Measurements from ENCODE around the gene FAAP20. TPM values are rescaled to one million over a fixed set of nuclear protein-coding genes. Genes with fewer than 3 reads are reported as not detected.

The FAAP20 gene
- total RNA-seq, 1 experiment from 2014 or later, result 72.1 TPM

- no peak for TF ChIP-seq EZH2 (IDR thresholded peaks at IDR 0.05; ENCODE audit: low read depth)
- TF ChIP-seq, protein P1, sequence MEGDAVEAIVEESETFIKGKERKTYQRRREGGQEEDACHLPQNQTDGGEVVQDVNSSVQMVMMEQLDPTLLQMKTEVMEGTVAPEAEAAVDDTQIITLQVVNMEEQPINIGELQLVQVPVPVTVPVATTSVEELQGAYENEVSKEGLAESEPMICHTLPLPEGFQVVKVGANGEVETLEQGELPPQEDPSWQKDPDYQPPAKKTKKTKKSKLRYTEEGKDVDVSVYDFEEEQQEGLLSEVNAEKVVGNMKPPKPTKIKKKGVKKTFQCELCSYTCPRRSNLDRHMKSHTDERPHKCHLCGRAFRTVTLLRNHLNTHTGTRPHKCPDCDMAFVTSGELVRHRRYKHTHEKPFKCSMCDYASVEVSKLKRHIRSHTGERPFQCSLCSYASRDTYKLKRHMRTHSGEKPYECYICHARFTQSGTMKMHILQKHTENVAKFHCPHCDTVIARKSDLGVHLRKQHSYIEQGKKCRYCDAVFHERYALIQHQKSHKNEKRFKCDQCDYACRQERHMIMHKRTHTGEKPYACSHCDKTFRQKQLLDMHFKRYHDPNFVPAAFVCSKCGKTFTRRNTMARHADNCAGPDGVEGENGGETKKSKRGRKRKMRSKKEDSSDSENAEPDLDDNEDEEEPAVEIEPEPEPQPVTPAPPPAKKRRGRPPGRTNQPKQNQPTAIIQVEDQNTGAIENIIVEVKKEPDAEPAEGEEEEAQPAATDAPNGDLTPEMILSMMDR (conservative IDR thresholded peaks at IDR 0.05), result no peak
- no peaks in the 10 kb centered on the region for H4K20me1 ChIP-seq (ENCODE audit: insufficient read depth)
- no peak overlapping the region for H3K27ac ChIP-seq
- CTCF ChIA-PET, result no interaction called here
- POLR2A ChIA-PET (ENCODE audit: unreplicated experiment), result no interaction called here
- H3F3A ChIP-seq (ENCODE audit: insufficient read depth, low read depth), result peaks cover 3% of the 10 kb centered on the region; the same call in 1 of the 2 replicates
- H3K36me3 ChIP-seq (ENCODE audit: low read depth), result no peaks in the 10 kb centered on the region
- H3K4me3 ChIP-seq, result no peak overlapping the region
- no peak overlapping the region for H3K4me2 ChIP-seq
- no peaks in the 10 kb centered on the region for H3K79me2 ChIP-seq (ENCODE audit: low read depth)
- no peak overlapping the region for H2AFZ ChIP-seq
- intact Hi-C loops (cut with micrococcal nuclease; ENCODE audit: unreplicated experiment), result no loop called here
- no peaks in the 10 kb centered on the region for H3K4me1 ChIP-seq (replicated peaks; ENCODE audit: insufficient read depth)
- H3K27me3 ChIP-seq (ENCODE audit: insufficient read depth, low read depth), result no peaks in the 10 kb centered on the region
- BruUV-seq (replicated peaks), result no TSS peak
- no peaks in the 10 kb centered on the region for H3K9me3 ChIP-seq (ENCODE audit: insufficient read depth, low read depth)
- no peak for DNase-seq
- no peaks in the 10 kb centered on the region for H3K9me2 ChIP-seq (ENCODE audit: insufficient read depth)
These were observed 17.0 kb downstream of the FAAP20 start for GRCh38 chr1:2177541-2177940.

DNA sequence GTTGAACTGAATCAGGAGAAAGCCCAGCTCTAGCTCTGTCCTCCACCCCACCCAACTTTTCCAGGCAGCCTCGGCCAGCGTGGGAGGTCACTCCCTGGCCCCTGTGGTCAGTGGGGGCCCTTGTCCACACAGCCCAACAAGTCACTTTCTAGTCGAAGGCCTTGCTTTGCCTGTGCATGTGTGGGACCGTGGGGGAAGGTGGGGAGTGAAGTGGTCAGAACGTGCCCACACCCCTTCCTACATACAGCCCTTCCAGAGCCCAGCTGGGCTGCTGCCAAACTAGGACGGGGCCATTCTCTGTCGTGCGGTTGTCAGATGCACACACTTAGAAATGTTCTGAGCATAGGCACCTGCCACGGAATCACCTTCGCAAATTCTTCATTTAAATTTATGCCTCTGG, 18.0 kb downstream of the FAAP20 start:
- no peaks in the 10 kb centered on the region for H4K20me1 ChIP-seq (ENCODE audit: insufficient read depth)
- intact Hi-C loops (cut with micrococcal nuclease; ENCODE audit: unreplicated experiment), result no loop called here
- H3K9me2 ChIP-seq (ENCODE audit: insufficient read depth), result no peaks in the 10 kb centered on the region
- no peak overlapping the region for H3K4me2 ChIP-seq
- H3K4me1 ChIP-seq (replicated peaks; ENCODE audit: insufficient read depth), result no peaks in the 10 kb centered on the region
- H3K36me3 ChIP-seq (ENCODE audit: low read depth), result no peaks in the 10 kb centered on the region
- no TSS peak for BruUV-seq (replicated peaks)
- H3K27ac ChIP-seq, result no peak overlapping the region
- no peaks in the 10 kb centered on the region for H3K9me3 ChIP-seq (ENCODE audit: insufficient read depth, low read depth)
- DNase-seq, result no peak
- no peak overlapping the region for H2AFZ ChIP-seq
- no peak overlapping the region for H3K4me3 ChIP-seq
- no peaks in the 10 kb centered on the region for H3K79me2 ChIP-seq (ENCODE audit: low read depth)
- CTCF ChIA-PET, result no interaction called here
- H3F3A ChIP-seq (ENCODE audit: insufficient read depth, low read depth), result peaks cover 3% of the 10 kb centered on the region; the same call in 1 of the 2 replicates
- POLR2A ChIA-PET (ENCODE audit: unreplicated experiment), result interaction anchor here (0.6 kb wide), 1 partner anchor 218 kb away, joined by 6 read pairs; no protein-coding TSS in a partner anchor
- TF ChIP-seq, protein P1 (conservative IDR thresholded peaks at IDR 0.05), result no peak
- TF ChIP-seq EZH2 (IDR thresholded peaks at IDR 0.05; ENCODE audit: low read depth), result no peak
- no peaks in the 10 kb centered on the region for H3K27me3 ChIP-seq (ENCODE audit: insufficient read depth, low read depth)

DNA sequence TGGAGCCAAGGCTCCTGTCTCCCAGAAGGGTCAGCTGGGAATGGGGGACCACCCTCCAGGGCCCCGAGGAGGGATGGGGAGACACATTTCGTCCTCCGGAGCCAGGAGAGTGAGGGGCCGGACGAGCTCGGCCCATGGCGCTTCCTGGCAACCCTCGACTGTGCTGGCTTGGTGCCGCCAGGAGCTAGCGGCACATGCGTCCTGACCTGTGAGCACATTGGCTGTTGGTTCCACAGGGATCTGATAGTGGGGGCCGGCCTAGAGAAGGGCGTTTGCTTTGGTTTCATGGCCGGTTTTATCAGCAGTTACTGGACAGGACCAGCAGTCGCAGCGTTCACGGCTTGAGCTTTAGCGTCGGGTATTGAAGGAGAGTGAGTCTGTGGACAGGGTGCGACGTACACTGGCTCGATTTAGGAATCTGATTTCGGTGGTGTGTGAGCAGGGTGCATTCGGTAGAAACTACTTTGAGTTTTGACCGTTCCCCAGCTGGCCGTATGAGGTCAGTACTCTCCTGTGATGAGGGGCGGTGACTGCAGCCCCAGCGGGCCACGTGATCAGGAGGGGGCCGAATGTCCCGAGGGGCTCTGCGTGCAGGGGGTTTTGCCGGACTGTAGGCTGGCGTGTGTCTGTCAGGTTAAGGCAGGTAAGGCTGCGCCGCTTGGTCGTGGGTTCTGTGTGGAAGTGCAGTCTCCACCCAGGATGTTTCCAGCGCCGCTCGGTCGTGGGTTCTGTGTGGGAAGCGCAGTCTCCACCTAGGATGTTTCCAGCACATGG, 18.7 kb downstream of the FAAP20 start:
- intact Hi-C loops (cut with micrococcal nuclease; ENCODE audit: unreplicated experiment), result no loop called here
- Histone ChIP-seq H3K9me2 (ENCODE audit: insufficient read depth) (no peaks in the 10 kb centered on the region), H4K20me1 (ENCODE audit: insufficient read depth) (no peaks in the 10 kb centered on the region), H3K36me3 (ENCODE audit: low read depth) (no peaks in the 10 kb centered on the region), H3K4me3 (no peak overlapping the region), H3K27ac (no peak overlapping the region), H3F3A (ENCODE audit: insufficient read depth, low read depth) (peaks cover 3% of the 10 kb centered on the region; the same call in 1 of the 2 replicates), H3K4me1 (replicated peaks; ENCODE audit: insufficient read depth) (no peaks in the 10 kb centered on the region), H3K79me2 (ENCODE audit: low read depth) (no peaks in the 10 kb centered on the region), H3K9me3 (ENCODE audit: insufficient read depth, low read depth) (no peaks in the 10 kb centered on the region), H3K27me3 (ENCODE audit: insufficient read depth, low read depth) (no peaks in the 10 kb centered on the region), H2AFZ (no peak overlapping the region), H3K4me2 (no peak overlapping the region)
- no peak for DNase-seq
- ChIA-PET CTCF (no interaction called here), POLR2A (ENCODE audit: unreplicated experiment) (no interaction called here)
- no peak for TF ChIP-seq EZH2 (IDR thresholded peaks at IDR 0.05; ENCODE audit: low read depth)
- TF ChIP-seq, protein P1 (conservative IDR thresholded peaks at IDR 0.05), result no peak
- no TSS peak for BruUV-seq (replicated peaks)

Measured in PC-9 (cell line).